Cardiac muscle cell (in vitro differentiated cells and primary cell): ENCODE results near the gene FYB1. TPM values are rescaled to one million over a fixed set of nuclear protein-coding genes. Genes with fewer than 3 reads are reported as not detected.

ENCODE experiments used
- DNase-seq, 2 donors: peaks; one replicate each; pipeline versions ENCODE4 v3.0.0 to v3.0.0-alpha.2; 2010 to 2017; ENCODE audit warnings: low read depth in 1 of 2, low spot score in 1 of 2
- H3K27ac ChIP-seq: fragments of 200-600 bp; sonication (generic); 2 replicates; pipeline ENCODE4 v1.5.1; 2016
- H3K27me3 ChIP-seq: fragments of 200-600 bp; sonication (generic); 2 replicates; pipeline ENCODE4 v1.6.0; 2016; ENCODE audit warnings: control low read depth
- H3K36me3 ChIP-seq: fragments of 200-600 bp; sonication (generic); 2 replicates; pipeline ENCODE4 v1.5.1; 2016; ENCODE audit warnings: control low read depth
- H3K4me1 ChIP-seq: fragments of 200-600 bp; sonication (generic); 2 replicates; pipeline ENCODE4 v1.8.1; 2017; ENCODE audit warnings: low read depth, mild to moderate bottlenecking, mixed run types
- H3K4me3 ChIP-seq: fragments of 200-600 bp; sonication (generic); 2 replicates; pipeline ENCODE4 v1.5.1; 2016; ENCODE audit warnings: mild to moderate bottlenecking
- H3K9me3 ChIP-seq: fragments of 200-600 bp; sonication (generic); 2 replicates; pipeline ENCODE4 v1.5.1; 2017; ENCODE audit warnings: low read depth, mild to moderate bottlenecking, control low read depth
- CTCF ChIP-seq: IDR thresholded peaks from 2 replicates; pipeline ENCODE4 v1.5.1; 2012; ENCODE audit warnings: low read depth, mild to moderate bottlenecking, low read length
- polyA plus RNA-seq: library from polyadenylated mRNA; unstranded; fragments of >200 nt; fragmentation: Nextera tagmentation; extraction: Ambion mirVana; gene quantifications from 2 replicates; pipeline ENCODE4 v1.2.1, GENCODE V29; 2016
- total RNA-seq: library from RNA; depleted of rRNA; stranded (reverse); fragments of >200 nt; gene quantifications from 2 replicates; pipeline ENCODE4 v1.2.3, GENCODE V29; 2016

FYB1 gene
- total and polyA plus RNA-seq, 2 experiments from 2014 or later, result not detected

- Histone ChIP-seq H3K27me3 (no peaks in the 10 kb centered on the region), H3K9me3 (no peaks in the 10 kb centered on the region), H3K36me3 (no peaks in the 10 kb centered on the region), H3K4me3 (no peak overlapping the region), H3K27ac (no peak overlapping the region), H3K4me1 (no peaks in the 10 kb centered on the region)
- no peak for DNase-seq
- TF ChIP-seq CTCF, result no peak
These were observed 61.7 kb downstream of the FYB1 start for GRCh38 chr5:39157701-39158100.

- no peaks in the 10 kb centered on the region for H3K36me3 ChIP-seq
- H3K9me3 ChIP-seq, result no peaks in the 10 kb centered on the region
- no peak for DNase-seq
- H3K27ac ChIP-seq, result no peak overlapping the region
- TF ChIP-seq CTCF, result no peak
- H3K4me1 ChIP-seq, result no peaks in the 10 kb centered on the region
- no peak overlapping the region for H3K4me3 ChIP-seq
- H3K27me3 ChIP-seq, result no peaks in the 10 kb centered on the region
These were observed 63.3 kb downstream of the FYB1 start for GRCh38 chr5:39156082-39156481.

GRCh38 chr5:39151745-39152144 lies 67.6 kb downstream of the FYB1 start:
- Histone ChIP-seq H3K36me3 (no peaks in the 10 kb centered on the region), H3K27me3 (no peaks in the 10 kb centered on the region), H3K4me3 (no peak overlapping the region), H3K9me3 (no peaks in the 10 kb centered on the region), H3K4me1 (peaks cover 8% of the 10 kb centered on the region), H3K27ac (no peak overlapping the region)
- TF ChIP-seq CTCF, result no peak
- no peak for DNase-seq

GRCh38 chr5:39149966-39150365 lies 69.4 kb downstream of the FYB1 start:
- H3K27ac ChIP-seq, result no peak overlapping the region
- no peaks in the 10 kb centered on the region for H3K36me3 ChIP-seq
- no peak for TF ChIP-seq CTCF
- H3K4me1 ChIP-seq, result peaks cover 8% of the 10 kb centered on the region
- no peak overlapping the region for H3K4me3 ChIP-seq
- no peaks in the 10 kb centered on the region for H3K9me3 ChIP-seq
- no peak for DNase-seq
- H3K27me3 ChIP-seq, result no peaks in the 10 kb centered on the region

GRCh38 chr5:39148983-39149534 lies 70.3 kb downstream of the FYB1 start:
- DNase-seq, result peak in 1 of 2 donors; percentile 33
- Histone ChIP-seq H3K4me1 (peaks cover 8% of the 10 kb centered on the region), H3K27me3 (no peaks in the 10 kb centered on the region), H3K4me3 (no peak overlapping the region), H3K27ac (no peak overlapping the region), H3K36me3 (no peaks in the 10 kb centered on the region), H3K9me3 (no peaks in the 10 kb centered on the region)
- peak; percentile 34 for TF ChIP-seq CTCF
